ENCODE measurements around the gene WWOX. TPM values are rescaled to one million over a fixed set of nuclear protein-coding genes. Genes with fewer than 3 reads are reported as not detected.

Gene WWOX
- total and polyA plus RNA-seq, 4 donors: 5.4 to 61.5 (median 18.4) TPM

GRCh38 chr16:78743556-78743955, 644.1 kb downstream of the WWOX start:
- ATAC-seq (ENCODE audit: insufficient read depth, low FRiP score) (no peak), DNase-seq (no peak)
- Histone ChIP-seq H3K27ac (ENCODE audit: low read depth in 1 of 2, low read length in 1 of 2) (no peak overlapping the region), H3K36me3 (ENCODE audit: control insufficient read depth in 4 of 4, insufficient read depth in 4 of 4, low read length in 4 of 4) (no peaks in the 10 kb centered on the region), H3K4me1 (ENCODE audit: control insufficient read depth in 5 of 5, insufficient read depth in 5 of 5, low read length in 5 of 5) (peaks cover 0 to 29% (median 4%) of the 10 kb centered on the region in 5 donors), H3K4me3 (no peak overlapping the region), H3K9ac (ENCODE audit: insufficient read depth in 1 of 2, low read length in 2 of 2) (no peak overlapping the region), H3K27me3 (ENCODE audit: control insufficient read depth in 3 of 3, insufficient read depth in 3 of 3, low read length in 2 of 3) (no peaks in the 10 kb centered on the region), H3K9me3 (ENCODE audit: control insufficient read depth in 4 of 4, insufficient read depth in 3 of 4, low read length in 3 of 4) (no peaks in the 10 kb centered on the region)
- WGBS, 2 donors: 89 to 94% methylated on average over 4 of the region's 4 CpGs
- TF ChIP-seq CTCF (IDR thresholded peaks at IDR 0.05; ENCODE audit: control extremely low read depth, extremely low read depth): no peak

DNA sequence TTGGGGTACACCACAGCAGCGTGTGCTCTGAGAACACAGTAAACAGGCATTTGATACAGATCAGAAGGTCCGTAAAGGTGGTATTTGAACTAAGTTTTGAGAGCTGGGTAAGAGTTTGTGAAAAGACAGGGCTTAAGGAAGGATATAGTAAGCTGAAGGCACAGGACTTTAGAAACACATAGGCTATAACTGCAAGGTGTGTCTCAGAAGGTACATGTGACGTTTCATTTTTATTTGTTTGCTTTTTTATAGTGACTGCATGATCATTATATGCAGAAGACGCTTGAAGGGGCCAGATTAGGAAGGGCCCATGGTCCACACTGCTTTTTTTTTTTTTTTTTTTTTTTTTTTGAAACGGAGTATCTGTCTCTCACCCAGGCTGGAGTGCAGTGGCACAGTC, 644.6 kb downstream of the WWOX start:
- no peak overlapping the region for H3K9ac ChIP-seq (ENCODE audit: insufficient read depth in 1 of 2, low read length in 2 of 2)
- H3K36me3 ChIP-seq (ENCODE audit: control insufficient read depth in 4 of 4, insufficient read depth in 4 of 4, low read length in 4 of 4): no peaks in the 10 kb centered on the region
- no peak overlapping the region for H3K27ac ChIP-seq (ENCODE audit: low read depth in 1 of 2, low read length in 1 of 2)
- no peak for TF ChIP-seq CTCF (IDR thresholded peaks at IDR 0.05; ENCODE audit: control extremely low read depth, extremely low read depth)
- no peaks in the 10 kb centered on the region for H3K27me3 ChIP-seq (ENCODE audit: control insufficient read depth in 3 of 3, insufficient read depth in 3 of 3, low read length in 2 of 3)
- ATAC-seq (ENCODE audit: insufficient read depth, low FRiP score): no peak
- H3K4me1 ChIP-seq (ENCODE audit: control insufficient read depth in 5 of 5, insufficient read depth in 5 of 5, low read length in 5 of 5): peaks cover 0 to 29% (median 4%) of the 10 kb centered on the region in 5 donors
- H3K9me3 ChIP-seq (ENCODE audit: control insufficient read depth in 4 of 4, insufficient read depth in 3 of 4, low read length in 3 of 4): no peaks in the 10 kb centered on the region
- WGBS, 2 donors: 89% methylated on average over 5 of the region's 5 CpGs
- DNase-seq: no peak
- H3K4me3 ChIP-seq: no peak overlapping the region

DNA sequence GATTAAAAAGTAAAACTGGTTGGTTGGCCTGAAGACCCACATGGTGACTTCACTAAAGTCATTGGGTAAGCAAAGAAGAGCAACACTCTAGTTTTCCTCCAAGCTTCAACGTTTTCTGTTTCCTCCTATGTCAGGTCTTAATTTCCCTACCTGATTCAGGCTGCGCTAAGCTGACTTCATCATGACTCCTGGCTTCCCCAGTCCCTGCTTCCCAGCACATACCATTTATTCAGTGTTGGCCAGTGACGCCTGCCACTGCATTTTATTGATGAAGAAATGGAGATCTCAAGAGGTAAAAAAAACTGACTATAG, 645.3 kb downstream of the WWOX start:
- no peak overlapping the region for H3K9ac ChIP-seq (ENCODE audit: insufficient read depth in 1 of 2, low read length in 2 of 2)
- 61 to 79% methylated on average over 3 of the region's 3 CpGs for WGBS, 2 donors

More for the DNA sequence above, 645.3 kb downstream of the WWOX start:
- ATAC-seq (ENCODE audit: insufficient read depth, low FRiP score) (no peak), DNase-seq (no peak)
- Histone ChIP-seq H3K27ac (ENCODE audit: low read depth in 1 of 2, low read length in 1 of 2) (no peak overlapping the region), H3K9me3 (ENCODE audit: control insufficient read depth in 4 of 4, insufficient read depth in 3 of 4, low read length in 3 of 4) (no peaks in the 10 kb centered on the region), H3K27me3 (ENCODE audit: control insufficient read depth in 3 of 3, insufficient read depth in 3 of 3, low read length in 2 of 3) (no peaks in the 10 kb centered on the region), H3K4me3 (no peak overlapping the region), H3K36me3 (ENCODE audit: control insufficient read depth in 4 of 4, insufficient read depth in 4 of 4, low read length in 4 of 4) (no peaks in the 10 kb centered on the region), H3K4me1 (ENCODE audit: control insufficient read depth in 5 of 5, insufficient read depth in 5 of 5, low read length in 5 of 5) (peaks cover 0 to 32% (median 4%) of the 10 kb centered on the region in 5 donors)
- no peak for TF ChIP-seq CTCF (IDR thresholded peaks at IDR 0.05; ENCODE audit: control extremely low read depth, extremely low read depth)
